KOPT-K1 (cell line): Measurements from ENCODE around the gene BMERB1.

ENCODE experiments used
- H3K27ac ChIP-seq: fragments of 200-600 bp; sonication (generic); 2 replicates; pipeline ENCODE4 v1.5.1; 2016; ENCODE audit warnings: antibody characterized with exemption, mild to moderate bottlenecking, low read depth, low read length; ENCODE audit not compliant: poor library complexity, severe bottlenecking
- H3K36me3 ChIP-seq: fragments of 200-600 bp; sonication (generic); 2 replicates; pipeline ENCODE4 v1.5.1; 2017; ENCODE audit warnings: antibody characterized with exemption, mild to moderate bottlenecking, low read length, moderate library complexity; ENCODE audit not compliant: insufficient read depth
- H3K9me3 ChIP-seq: fragments of 200-600 bp; sonication (generic); 2 replicates; pipeline ENCODE4 v1.5.1; 2017; ENCODE audit warnings: antibody characterized with exemption, low read length, mild to moderate bottlenecking; ENCODE audit not compliant: insufficient read depth, poor library complexity, severe bottlenecking

BMERB1 gene

GRCh38 chr16:15513156-15513555 is 78.8 kb downstream of the BMERB1 start:
- H3K9me3 ChIP-seq: no peaks in the 10 kb centered on the region
- H3K36me3 ChIP-seq: no peaks in the 10 kb centered on the region
- no peak overlapping the region for H3K27ac ChIP-seq

DNA sequence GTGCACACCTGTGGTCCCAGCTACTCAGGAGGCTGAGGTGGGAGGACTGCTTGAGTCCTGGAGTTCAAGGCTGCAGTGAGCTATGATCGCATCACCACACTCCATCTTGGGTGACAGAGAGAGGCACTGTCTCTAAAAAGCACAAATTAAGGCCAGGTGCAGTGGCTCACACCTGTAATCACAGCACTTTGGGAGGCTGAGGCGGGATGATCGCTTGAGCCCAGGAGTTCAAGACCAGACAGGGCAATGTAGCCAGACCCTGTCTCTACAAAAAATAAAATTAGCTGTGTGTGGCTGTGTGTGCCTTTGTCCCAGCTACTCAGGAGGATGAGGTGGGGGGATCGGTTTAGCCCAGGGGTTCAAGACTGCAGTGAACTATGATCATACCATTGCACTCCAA is 81.6 kb downstream of the BMERB1 start:
- no peaks in the 10 kb centered on the region for H3K36me3 ChIP-seq
- no peaks in the 10 kb centered on the region for H3K9me3 ChIP-seq
- no peak overlapping the region for H3K27ac ChIP-seq

- no peaks in the 10 kb centered on the region for H3K36me3 ChIP-seq
- H3K27ac ChIP-seq: no peak overlapping the region
- H3K9me3 ChIP-seq: no peaks in the 10 kb centered on the region
Measured at GRCh38 chr16:15516609-15517008, 82.2 kb downstream of the BMERB1 start.

- no peaks in the 10 kb centered on the region for H3K9me3 ChIP-seq
- no peaks in the 10 kb centered on the region for H3K36me3 ChIP-seq
- H3K27ac ChIP-seq: no peak overlapping the region
Measured at GRCh38 chr16:15517743-15518377, 83.5 kb downstream of the BMERB1 start.

GRCh38 chr16:15518381-15519351 is 84.3 kb downstream of the BMERB1 start:
- Histone ChIP-seq H3K36me3 (no peaks in the 10 kb centered on the region), H3K27ac (no peak overlapping the region), H3K9me3 (no peaks in the 10 kb centered on the region)

- Histone ChIP-seq H3K36me3 (no peaks in the 10 kb centered on the region), H3K9me3 (no peaks in the 10 kb centered on the region), H3K27ac (no peak overlapping the region)
Measured at GRCh38 chr16:15519790-15520189, 85.4 kb downstream of the BMERB1 start.

DNA sequence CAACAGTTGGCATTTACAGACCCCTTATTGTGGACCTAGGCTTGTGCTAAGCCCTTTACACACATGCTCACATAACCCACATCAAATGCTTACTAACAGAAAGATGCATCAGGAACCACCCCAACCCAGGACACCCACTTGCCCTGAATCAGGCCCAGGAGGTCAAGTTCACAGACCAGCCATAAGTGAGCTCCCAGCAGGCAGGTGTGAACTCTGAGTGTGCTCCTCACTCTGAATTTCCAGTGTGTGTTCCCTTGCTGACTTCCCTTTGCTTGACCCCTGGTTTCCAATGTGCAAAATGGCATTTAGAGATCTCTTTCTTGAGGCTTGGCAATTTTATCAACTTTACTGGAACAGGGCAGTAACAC is 87.0 kb downstream of the BMERB1 start:
- no peak overlapping the region for H3K27ac ChIP-seq
- H3K9me3 ChIP-seq: no peaks in the 10 kb centered on the region
- H3K36me3 ChIP-seq: no peaks in the 10 kb centered on the region

- no peaks in the 10 kb centered on the region for H3K36me3 ChIP-seq
- H3K9me3 ChIP-seq: no peaks in the 10 kb centered on the region
- H3K27ac ChIP-seq: no peak overlapping the region
Measured at GRCh38 chr16:15521758-15522509, 87.5 kb downstream of the BMERB1 start.

- Histone ChIP-seq H3K36me3 (no peaks in the 10 kb centered on the region), H3K27ac (no peak overlapping the region), H3K9me3 (no peaks in the 10 kb centered on the region)
Measured at GRCh38 chr16:15523092-15523541, 88.7 kb downstream of the BMERB1 start.

DNA sequence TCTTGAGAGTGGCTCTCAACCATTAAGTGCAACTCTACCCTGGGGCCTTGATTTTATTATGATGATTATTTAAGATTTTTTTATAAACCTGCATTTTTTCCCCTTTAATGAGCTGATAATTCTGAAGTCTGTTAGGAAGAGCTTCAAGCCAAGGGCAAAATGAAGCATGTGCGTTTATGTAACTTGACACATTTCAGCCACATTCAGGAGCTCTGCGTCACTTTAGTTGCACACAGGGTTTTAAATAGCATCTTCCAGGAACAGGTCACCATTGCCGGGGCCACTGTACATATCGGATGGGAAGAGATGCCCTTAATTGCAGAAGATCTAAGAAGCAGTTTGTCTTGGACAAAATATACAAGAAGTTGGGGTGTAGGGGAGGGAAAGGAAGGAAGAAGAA is 89.6 kb downstream of the BMERB1 start:
- no peak overlapping the region for H3K27ac ChIP-seq
- no peaks in the 10 kb centered on the region for H3K36me3 ChIP-seq
- no peaks in the 10 kb centered on the region for H3K9me3 ChIP-seq

GRCh38 chr16:15524966-15525365 is 90.6 kb downstream of the BMERB1 start:
- H3K9me3 ChIP-seq: no peaks in the 10 kb centered on the region
- H3K36me3 ChIP-seq: no peaks in the 10 kb centered on the region
- H3K27ac ChIP-seq: no peak overlapping the region

DNA sequence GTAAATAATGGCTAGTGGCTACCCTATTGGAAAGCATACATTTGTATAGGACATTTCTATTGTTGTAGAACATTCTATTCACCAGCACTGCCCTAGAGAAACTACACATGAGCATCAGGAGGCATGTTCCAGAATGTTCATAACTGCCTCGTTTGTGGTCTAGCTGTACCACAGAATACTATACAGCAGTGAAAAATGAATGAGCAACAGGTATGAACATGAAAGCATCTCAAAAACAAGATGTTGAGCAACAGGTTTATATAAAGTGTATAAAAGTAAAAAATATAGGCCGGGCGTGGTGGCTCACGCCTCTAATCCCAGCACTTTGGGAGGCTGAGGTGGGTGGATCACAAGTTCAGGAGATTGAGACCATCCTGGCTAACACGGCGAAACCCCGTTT is 91.7 kb downstream of the BMERB1 start:
- H3K9me3 ChIP-seq: no peaks in the 10 kb centered on the region
- H3K36me3 ChIP-seq: no peaks in the 10 kb centered on the region
- no peak overlapping the region for H3K27ac ChIP-seq

- H3K27ac ChIP-seq: no peak overlapping the region
- no peaks in the 10 kb centered on the region for H3K36me3 ChIP-seq
- H3K9me3 ChIP-seq: no peaks in the 10 kb centered on the region
Measured at GRCh38 chr16:15526731-15527130, 92.3 kb downstream of the BMERB1 start.

DNA sequence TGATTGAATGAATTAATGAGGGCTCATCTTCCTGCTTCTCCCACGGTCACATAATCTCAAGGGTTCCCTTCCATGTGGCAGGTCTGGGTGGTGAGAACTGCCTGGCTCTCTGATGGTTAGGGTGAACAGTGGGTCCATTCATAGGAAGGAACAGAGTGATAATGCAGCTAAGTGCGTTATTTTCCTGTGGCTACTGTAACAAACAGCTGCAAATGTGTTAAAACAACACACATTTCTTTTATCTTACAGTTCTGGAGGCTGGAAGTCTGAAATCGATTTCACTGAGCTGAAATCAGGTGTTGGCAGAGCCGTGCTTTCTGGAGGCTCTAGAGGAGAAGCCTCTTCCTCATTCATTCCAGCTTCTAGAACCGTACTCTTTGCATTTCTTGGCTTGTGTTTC is 95.3 kb downstream of the BMERB1 start:
- Histone ChIP-seq H3K36me3 (no peaks in the 10 kb centered on the region), H3K9me3 (no peaks in the 10 kb centered on the region), H3K27ac (no peak overlapping the region)

GRCh38 chr16:15530085-15530484 is 95.7 kb downstream of the BMERB1 start:
- H3K9me3 ChIP-seq: no peaks in the 10 kb centered on the region
- H3K36me3 ChIP-seq: no peaks in the 10 kb centered on the region
- H3K27ac ChIP-seq: no peak overlapping the region
